ENCODE measurements around the gene CACNG8. TPM values are rescaled to one million over a fixed set of nuclear protein-coding genes. Genes with fewer than 3 reads are reported as not detected.

The CACNG8 gene
- total RNA-seq, 1 experiment from 2014 or later = not detected

- no peak overlapping the region for H2AFZ ChIP-seq (ENCODE audit: low read length)
- no peaks in the 10 kb centered on the region for H3K36me3 ChIP-seq (ENCODE audit: insufficient read depth, low read length)
- no peak overlapping the region for H3K4me3 ChIP-seq (ENCODE audit: low read length)
- H3K9ac ChIP-seq (ENCODE audit: low read length) = no peak overlapping the region
- no peaks in the 10 kb centered on the region for H3K79me2 ChIP-seq (ENCODE audit: low read length)
- H3K4me1 ChIP-seq (ENCODE audit: low read length) = no peaks in the 10 kb centered on the region
- no peak for DNase-seq
- H4K20me1 ChIP-seq (ENCODE audit: insufficient read depth, low read depth, low read length) = no peaks in the 10 kb centered on the region
- H3K27ac ChIP-seq (ENCODE audit: low read length) = no peak overlapping the region
- H3K9me2 ChIP-seq (replicated peaks; ENCODE audit: insufficient read depth, low read length) = no peaks in the 10 kb centered on the region
- no peaks in the 10 kb centered on the region for H3K9me3 ChIP-seq (ENCODE audit: low read length)
- H3K27me3 ChIP-seq (ENCODE audit: low read length) = no peaks in the 10 kb centered on the region
- no peak overlapping the region for H3K4me2 ChIP-seq (ENCODE audit: low read depth, low read length, poor library complexity, severe bottlenecking)
These were observed 6.6 kb downstream of the CACNG8 start for GRCh38 chr19:53969366-53969765.

GRCh38 chr19:53971673-53972072, 8.9 kb downstream of the CACNG8 start:
- DNase-seq = no peak
- H3K27me3 ChIP-seq (ENCODE audit: low read length) = no peaks in the 10 kb centered on the region
- H4K20me1 ChIP-seq (ENCODE audit: insufficient read depth, low read depth, low read length) = no peaks in the 10 kb centered on the region
- no peak overlapping the region for H3K27ac ChIP-seq (ENCODE audit: low read length)
- H3K9me2 ChIP-seq (replicated peaks; ENCODE audit: insufficient read depth, low read length) = no peaks in the 10 kb centered on the region
- H3K36me3 ChIP-seq (ENCODE audit: insufficient read depth, low read length) = no peaks in the 10 kb centered on the region
- H3K4me2 ChIP-seq (ENCODE audit: low read depth, low read length, poor library complexity, severe bottlenecking) = no peak overlapping the region
- H3K4me1 ChIP-seq (ENCODE audit: low read length) = no peaks in the 10 kb centered on the region
- H3K9me3 ChIP-seq (ENCODE audit: low read length) = no peaks in the 10 kb centered on the region
- H2AFZ ChIP-seq (ENCODE audit: low read length) = no peak overlapping the region
- no peak overlapping the region for H3K4me3 ChIP-seq (ENCODE audit: low read length)
- H3K79me2 ChIP-seq (ENCODE audit: low read length) = no peaks in the 10 kb centered on the region
- no peak overlapping the region for H3K9ac ChIP-seq (ENCODE audit: low read length)

GRCh38 chr19:53977429-53977990, 14.8 kb downstream of the CACNG8 start:
- no peaks in the 10 kb centered on the region for H3K36me3 ChIP-seq (ENCODE audit: insufficient read depth, low read length)
- no peaks in the 10 kb centered on the region for H3K4me1 ChIP-seq (ENCODE audit: low read length)
- H2AFZ ChIP-seq (ENCODE audit: low read length) = 0 out of 2 replicates have a peak overlapping the region, but pooled peaks have one; percentile 4
- DNase-seq = peak; percentile 90
- no peaks in the 10 kb centered on the region for H3K79me2 ChIP-seq (ENCODE audit: low read length)
- no peak overlapping the region for H3K9ac ChIP-seq (ENCODE audit: low read length)
- H3K27ac ChIP-seq (ENCODE audit: low read length) = no peak overlapping the region
- no peak overlapping the region for H3K4me2 ChIP-seq (ENCODE audit: low read depth, low read length, poor library complexity, severe bottlenecking)
- H3K9me3 ChIP-seq (ENCODE audit: low read length) = peaks cover 12% of the 10 kb centered on the region
- H3K27me3 ChIP-seq (ENCODE audit: low read length) = peaks cover 2% of the 10 kb centered on the region; the same call in 1 of the 2 replicates
- H3K4me3 ChIP-seq (ENCODE audit: low read length) = no peak overlapping the region
- H4K20me1 ChIP-seq (ENCODE audit: insufficient read depth, low read depth, low read length) = no peaks in the 10 kb centered on the region
- H3K9me2 ChIP-seq (replicated peaks; ENCODE audit: insufficient read depth, low read length) = no peaks in the 10 kb centered on the region

- H3K9me2 ChIP-seq (replicated peaks; ENCODE audit: insufficient read depth, low read length) = no peaks in the 10 kb centered on the region
- peaks cover 12% of the 10 kb centered on the region for H3K9me3 ChIP-seq (ENCODE audit: low read length)
- H3K4me3 ChIP-seq (ENCODE audit: low read length) = no peak overlapping the region
- H3K27me3 ChIP-seq (ENCODE audit: low read length) = peaks cover 2% of the 10 kb centered on the region; the same call in 1 of the 2 replicates
- H3K36me3 ChIP-seq (ENCODE audit: insufficient read depth, low read length) = no peaks in the 10 kb centered on the region
- no peak overlapping the region for H2AFZ ChIP-seq (ENCODE audit: low read length)
- H3K79me2 ChIP-seq (ENCODE audit: low read length) = no peaks in the 10 kb centered on the region
- H4K20me1 ChIP-seq (ENCODE audit: insufficient read depth, low read depth, low read length) = no peaks in the 10 kb centered on the region
- H3K27ac ChIP-seq (ENCODE audit: low read length) = no peak overlapping the region
- no peaks in the 10 kb centered on the region for H3K4me1 ChIP-seq (ENCODE audit: low read length)
- H3K9ac ChIP-seq (ENCODE audit: low read length) = no peak overlapping the region
- no peak overlapping the region for H3K4me2 ChIP-seq (ENCODE audit: low read depth, low read length, poor library complexity, severe bottlenecking)
- DNase-seq = no peak
These were observed 15.4 kb downstream of the CACNG8 start for GRCh38 chr19:53977991-53978731.

GRCh38 chr19:53978975-53979801, 16.5 kb downstream of the CACNG8 start:
- H3K4me1 ChIP-seq (ENCODE audit: low read length) = no peaks in the 10 kb centered on the region
- no peak overlapping the region for H3K9ac ChIP-seq (ENCODE audit: low read length)
- DNase-seq = no peak
- no peak overlapping the region for H2AFZ ChIP-seq (ENCODE audit: low read length)
- no peaks in the 10 kb centered on the region for H3K9me2 ChIP-seq (replicated peaks; ENCODE audit: insufficient read depth, low read length)
- H4K20me1 ChIP-seq (ENCODE audit: insufficient read depth, low read depth, low read length) = no peaks in the 10 kb centered on the region
- no peaks in the 10 kb centered on the region for H3K79me2 ChIP-seq (ENCODE audit: low read length)
- H3K27ac ChIP-seq (ENCODE audit: low read length) = no peak overlapping the region
- H3K4me3 ChIP-seq (ENCODE audit: low read length) = no peak overlapping the region
- peaks cover 12% of the 10 kb centered on the region for H3K9me3 ChIP-seq (ENCODE audit: low read length)
- peaks cover 2% of the 10 kb centered on the region; the same call in 1 of the 2 replicates for H3K27me3 ChIP-seq (ENCODE audit: low read length)
- no peaks in the 10 kb centered on the region for H3K36me3 ChIP-seq (ENCODE audit: insufficient read depth, low read length)
- no peak overlapping the region for H3K4me2 ChIP-seq (ENCODE audit: low read depth, low read length, poor library complexity, severe bottlenecking)

- Histone ChIP-seq H2AFZ (ENCODE audit: low read length) (no peak overlapping the region), H3K4me2 (ENCODE audit: low read depth, low read length, poor library complexity, severe bottlenecking) (no peak overlapping the region), H3K4me1 (ENCODE audit: low read length) (no peaks in the 10 kb centered on the region), H3K9me3 (ENCODE audit: low read length) (peaks cover 12% of the 10 kb centered on the region), H3K9ac (ENCODE audit: low read length) (no peak overlapping the region), H3K36me3 (ENCODE audit: insufficient read depth, low read length) (no peaks in the 10 kb centered on the region), H3K79me2 (ENCODE audit: low read length) (no peaks in the 10 kb centered on the region), H4K20me1 (ENCODE audit: insufficient read depth, low read depth, low read length) (no peaks in the 10 kb centered on the region), H3K27me3 (ENCODE audit: low read length) (peaks cover 2% of the 10 kb centered on the region; the same call in 1 of the 2 replicates), H3K27ac (ENCODE audit: low read length) (no peak overlapping the region), H3K9me2 (replicated peaks; ENCODE audit: insufficient read depth, low read length) (no peaks in the 10 kb centered on the region), H3K4me3 (ENCODE audit: low read length) (no peak overlapping the region)
- no peak for DNase-seq
These were observed 18.0 kb downstream of the CACNG8 start for GRCh38 chr19:53980539-53981375.

GRCh38 chr19:53981376-53981951, 18.7 kb downstream of the CACNG8 start:
- Histone ChIP-seq H3K4me3 (ENCODE audit: low read length) (no peak overlapping the region), H3K79me2 (ENCODE audit: low read length) (no peaks in the 10 kb centered on the region), H3K9me2 (replicated peaks; ENCODE audit: insufficient read depth, low read length) (no peaks in the 10 kb centered on the region), H3K9ac (ENCODE audit: low read length) (no peak overlapping the region), H3K4me1 (ENCODE audit: low read length) (no peaks in the 10 kb centered on the region), H3K36me3 (ENCODE audit: insufficient read depth, low read length) (no peaks in the 10 kb centered on the region), H2AFZ (ENCODE audit: low read length) (no peak overlapping the region), H3K4me2 (ENCODE audit: low read depth, low read length, poor library complexity, severe bottlenecking) (no peak overlapping the region), H3K27me3 (ENCODE audit: low read length) (peaks cover 2% of the 10 kb centered on the region; the same call in 1 of the 2 replicates), H4K20me1 (ENCODE audit: insufficient read depth, low read depth, low read length) (no peaks in the 10 kb centered on the region), H3K27ac (ENCODE audit: low read length) (no peak overlapping the region), H3K9me3 (ENCODE audit: low read length) (peaks cover 12% of the 10 kb centered on the region)
- no peak for DNase-seq
